K562 (cell line): ENCODE data around the gene PLSCR3. TPM values are rescaled to one million over a fixed set of nuclear protein-coding genes. Genes with fewer than 3 reads are reported as not detected.
A peak's percentile ranks its signal among the peaks of the same experiment; 100 is the strongest.

ENCODE experiments used
- ATAC-seq: fragments of 200-7000 bp; cut with Tn5 transposase; 3 replicates; pipeline ENCODE4 v1.9.1; 2020; ENCODE audit warnings: moderate library complexity
- BruUV-seq: library from RNA; stranded (reverse); fragments of 400-500 nt; replicated peaks from 2 replicates; lab custom pipeline; 2021; lab: Mats Ljungman, UMichigan
- CTCF ChIA-PET: fragments of 300-600 bp; formaldehyde crosslinking; extraction: SDS; loops from one replicate; lab custom pipeline; 2021; ENCODE audit warnings: low intra/inter-chr PET ratio; lab: Yijun Ruan, JAX
- POLR2A ChIA-PET: fragments of 300-600, 350-650 bp; sonication (Branson Sonifier 250); formaldehyde crosslinking; extraction: SDS; loops from one replicate; lab custom pipeline; 2021; ENCODE audit warnings: antibody characterized with exemption, inconsistent platforms; lab: Yijun Ruan, JAX
- DNase-seq, 4 experiments: peaks; one replicate each; pipeline versions ENCODE4 v3.0.0 to v3.0.0-alpha.2; 2011 to 2018; ENCODE audit warnings: low spot score in 3 of 4, mixed read lengths in 3 of 4; ENCODE audit errors: extremely low read depth in 1 of 4
- FAIRE-seq: peaks from 2 replicates; lab custom pipeline; 2011; peaks lifted over from hg19 to GRCh38; lab: Jason Lieb, UNC
- H2AFZ ChIP-seq: 2 replicates; pipeline ENCODE4 v1.6.0; 2011; ENCODE audit warnings: low read depth, low read length, control low read depth, inconsistent platforms
- H3K27ac ChIP-seq: fragments of 200-600 bp; 3 replicates; pipeline ENCODE4 v1.8.0; 2011; ENCODE audit warnings: low read depth, mild to moderate bottlenecking, control low read depth, inconsistent platforms, low read length, moderate library complexity, mixed read lengths; ENCODE audit errors: extremely low read depth
- H3K27me3 ChIP-seq, 2 experiments: fragments of 300-600 bp in 1 of 2; 2 replicates in 1 of 2; 3 replicates in 1 of 2; pipeline versions ENCODE4 v1.6.0 to v1.8.0; 2011; ENCODE audit warnings: inconsistent platforms in 2 of 2, low read length in 2 of 2, mild to moderate bottlenecking in 1 of 2, mixed read lengths in 1 of 2, moderate library complexity in 1 of 2; ENCODE audit not compliant: control insufficient read depth in 2 of 2, insufficient read depth in 2 of 2
- H3K36me3 ChIP-seq: fragments of 300-600 bp; 3 replicates; pipeline ENCODE4 v1.8.0; 2011; ENCODE audit warnings: mild to moderate bottlenecking, low read length, inconsistent platforms; ENCODE audit not compliant: control insufficient read depth, insufficient read depth
- H3K4me1 ChIP-seq, 2 experiments: fragments of 200-600 bp in 1 of 2; replicated peaks in 1 of 2; 2 replicates in 1 of 2; 3 replicates in 1 of 2; pipeline versions ENCODE4 v1.5.1 to v1.8.0; 2011; ENCODE audit warnings: inconsistent platforms in 2 of 2, low read length in 2 of 2, mild to moderate bottlenecking in 1 of 2, mixed read lengths in 1 of 2, moderate library complexity in 1 of 2; ENCODE audit not compliant: control insufficient read depth in 2 of 2, insufficient read depth in 2 of 2
- H3K4me2 ChIP-seq: 2 replicates; pipeline ENCODE4 v1.6.1; 2011; ENCODE audit warnings: low read length, control low read depth, inconsistent platforms, mixed read lengths; ENCODE audit not compliant: insufficient read depth
- H3K4me3 ChIP-seq: fragments of 200-600 bp; sonication (generic), shearing (Covaris generic); 2 replicates; pipeline ENCODE4 v1.5.1; 2016; ENCODE audit warnings: control low read depth, inconsistent platforms
- H3K79me2 ChIP-seq: fragments of 200-600 bp; 3 replicates; pipeline ENCODE4 v1.8.0; 2011; ENCODE audit warnings: low read length, inconsistent platforms; ENCODE audit not compliant: control insufficient read depth, insufficient read depth
- H3K9ac ChIP-seq, 2 experiments: 2 replicates each; pipeline versions ENCODE4 v1.6.0 to v1.6.1; 2011; ENCODE audit warnings: low read depth in 2 of 2, low read length in 2 of 2, control low read depth in 1 of 2, inconsistent platforms in 1 of 2, mild to moderate bottlenecking in 1 of 2, mixed read lengths in 1 of 2; ENCODE audit not compliant: insufficient read depth in 1 of 2
- H3K9me1 ChIP-seq: one replicate; pipeline ENCODE4 v1.6.0; 2011; ENCODE audit warnings: inconsistent platforms, mild to moderate bottlenecking, low read length, moderate library complexity; ENCODE audit not compliant: control insufficient read depth, insufficient read depth
- H3K9me3 ChIP-seq: replicated peaks from 2 replicates; pipeline ENCODE4 v1.5.1; 2011; ENCODE audit warnings: low read depth, low read length, inconsistent platforms; ENCODE audit not compliant: control insufficient read depth, insufficient read depth
- H4K20me1 ChIP-seq: replicated peaks from 2 replicates; pipeline ENCODE4 v1.6.1; 2011; ENCODE audit warnings: low read length, inconsistent platforms, mixed read lengths; ENCODE audit not compliant: control insufficient read depth, insufficient read depth
- DMBX1 ChIP-seq: fragments of 250-450 bp; sonication (Bioruptor Pico); IDR thresholded peaks from 2 replicates; pipeline ENCODE4 v1.8.0; 2022; ENCODE audit warnings: inconsistent platforms, mild to moderate bottlenecking, moderate library complexity, borderline replicate concordance
- EGR1 ChIP-seq: fragments of 450-650 bp; conservative IDR thresholded peaks from 2 replicates; pipeline ENCODE4 v1.6.1; 2017; ENCODE audit warnings: mild to moderate bottlenecking
- FOXJ2 ChIP-seq: fragments of 200-800 bp; sonication (Bioruptor generic); IDR thresholded peaks from 2 replicates; pipeline ENCODE4 v1.6.1; 2016; ENCODE audit warnings: missing genetic modification characterization, missing compliant biosample characterization
- GABPA ChIP-seq: fragments of 200-800 bp; sonication (Bioruptor generic); conservative IDR thresholded peaks from 2 replicates; pipeline ENCODE4 v1.6.1; 2016; ENCODE audit warnings: low read depth, missing genetic modification characterization, missing compliant biosample characterization
- HNRNPK ChIP-seq: fragments of 200-400 bp; formaldehyde crosslinking; IDR thresholded peaks from one replicate; pipeline ENCODE4 v1.6.1; 2018; ENCODE audit warnings: mild to moderate bottlenecking, low read depth, low read length; ENCODE audit not compliant: poor library complexity, severe bottlenecking
- MYC ChIP-seq, 2 experiments: fragments of 250-450 bp in 1 of 2; sonication (Bioruptor Pico) in 1 of 2; IDR thresholded peaks; 2 replicates each; pipeline versions ENCODE4 v1.5.1 to v1.6.1; 2012 to 2021; ENCODE audit warnings: low read depth in 2 of 2, borderline replicate concordance in 1 of 2, improper control_type of control experiment in 1 of 2, low read length in 1 of 2, mild to moderate bottlenecking in 1 of 2, moderate library complexity in 1 of 2
- POLR3G ChIP-seq: IDR thresholded peaks from 2 replicates; pipeline ENCODE4 v1.6.1; 2011; ENCODE audit not compliant: insufficient read length, insufficient replicate concordance; ENCODE audit errors: extremely low read depth
- SP1 ChIP-seq: sonication (generic); formaldehyde crosslinking; IDR thresholded peaks from 2 replicates; pipeline ENCODE4 v1.8.1; 2022; ENCODE audit warnings: mild to moderate bottlenecking, missing genetic modification reagents
- STAG1 ChIP-seq: sonication (generic); formaldehyde crosslinking; IDR thresholded peaks from 2 replicates; pipeline ENCODE4 v1.5.0; 2020; ENCODE audit warnings: missing genetic modification reagents, borderline replicate concordance
- TBL1XR1 ChIP-seq, 2 experiments: IDR thresholded peaks; 2 replicates each; pipeline ENCODE4 v1.6.1; 2012; ENCODE audit warnings: improper control_type of control experiment in 2 of 2, low read length in 2 of 2, mild to moderate bottlenecking in 1 of 2
- TCFL5 ChIP-seq: fragments of 250-450 bp; sonication (Bioruptor Pico); conservative IDR thresholded peaks from 2 replicates; pipeline ENCODE4 v1.6.1; 2021; ENCODE audit warnings: mild to moderate bottlenecking, moderate library complexity, matching md5 sums
- WGBS: fragments of 100-300 bp; shearing (Covaris generic); methylation state at CpG from one replicate; pipeline ENCODE4 v1.1.6; 2016; ENCODE audit warnings: low coverage, mixed read lengths; ENCODE audit not compliant: insufficient coverage; ENCODE audit errors: missing lambda C conversion rate; 5-methylcytosine and 5-hydroxymethylcytosine counted together
- in situ Hi-C: fragments of 300-500 bp; cut with MboI; formaldehyde crosslinking; loops from 4 replicates; pipeline ENCODE4 v1.15.0; 2018; ENCODE audit warnings: inconsistent platforms, mixed read lengths
- intact Hi-C: fragments of 100-400 bp; cut with micrococcal nuclease; formaldehyde crosslinking; loops from 2 replicates; pipeline ENCODE4 v1.14.2; 2022
- polyA plus RNA-seq, 8 experiments: library from polyadenylated mRNA; depleted of rRNA in 4 of 8; stranded (reverse) in 5 of 8; unstranded in 3 of 8; fragments of >200 nt; fragmentation: Nextera tagmentation in 2 of 8; fragmentation: Illumina TruSeq in 1 of 8; extraction: Ambion mirVana in 2 of 8; extraction: Trizol in 1 of 8; gene quantifications; 2 replicates each; pipeline versions ENCODE4 v1.2.1 to v1.2.3, GENCODE V29; 2011 to 2014; ENCODE audit warnings: inconsistent platforms in 1 of 8, missing spikeins in 1 of 8
- total RNA-seq, 7 experiments: library from RNA; depleted of rRNA in 6 of 7; stranded (reverse); fragments of >200 nt in 6 of 7; fragmentation: Illumina TruSeq in 2 of 7; extraction: Trizol in 2 of 7; gene quantifications; 2 replicates each; pipeline versions ENCODE4 v1.2.1 to v1.2.3, GENCODE V29; 2011 to 2021; ENCODE audit warnings: low replicate concordance in 1 of 7
- TF ChIP-seq, protein P1 (sequence below): fragments of 450-650 bp; conservative IDR thresholded peaks from 2 replicates; pipeline ENCODE4 v1.6.1; 2016; ENCODE audit warnings: missing genetic modification characterization, low read depth, mild to moderate bottlenecking, missing compliant biosample characterization, moderate library complexity

The PLSCR3 gene
- total and polyA plus RNA-seq, 9 of the 15 experiments (the other 6 are each of a cell fraction or from before 2014, with no cell fraction given), result 3.2 to 16.8 (median 4.5) TPM

DNA sequence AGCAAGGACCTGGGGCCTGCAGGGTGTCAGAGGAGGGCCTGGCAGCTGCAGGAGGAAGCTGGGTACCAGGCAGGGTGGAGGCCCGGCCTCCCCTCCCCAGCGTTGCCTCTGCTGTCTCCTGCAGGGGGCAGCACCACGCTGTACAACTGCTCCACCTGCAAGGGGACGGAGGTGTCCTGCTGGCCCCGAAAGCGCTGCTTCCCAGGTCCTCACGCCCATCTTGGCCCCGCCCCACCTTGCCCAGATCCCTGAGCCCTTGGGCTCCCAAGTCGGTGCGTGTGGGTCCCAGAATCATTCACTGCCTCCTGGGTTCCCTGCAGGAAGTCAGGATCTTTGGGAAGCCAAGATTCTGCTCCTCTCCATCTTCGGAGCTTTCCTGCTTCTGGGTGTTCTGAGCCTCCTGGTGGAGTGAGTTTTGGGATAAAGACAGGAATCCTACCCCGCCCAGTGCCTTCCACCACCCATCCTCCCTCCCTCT lies 38.2 kb downstream of the PLSCR3 start (continued):
- TF ChIP-seq MYC (IDR thresholded peaks at IDR 0.05; ENCODE audit: low read depth, low read length), result peak; percentile 35; the same call in 1 of the 2 replicates
- no peak for TF ChIP-seq MYC (CRISPR knock-in tag; IDR thresholded peaks at IDR 0.05; ENCODE audit: borderline replicate concordance, low read depth)
- TF ChIP-seq TBL1XR1 (IDR thresholded peaks at IDR 0.05; ENCODE audit: low read length in 2 of 2), result no peak
- TF ChIP-seq SP1 (CRISPR knock-in tag), result peak; percentile 61; the same call in 1 of the 2 replicates
- TF ChIP-seq STAG1 (CRISPR knock-in tag), result peak; percentile 77
- TF ChIP-seq, all 486 proteins: peak for 29

DNA sequence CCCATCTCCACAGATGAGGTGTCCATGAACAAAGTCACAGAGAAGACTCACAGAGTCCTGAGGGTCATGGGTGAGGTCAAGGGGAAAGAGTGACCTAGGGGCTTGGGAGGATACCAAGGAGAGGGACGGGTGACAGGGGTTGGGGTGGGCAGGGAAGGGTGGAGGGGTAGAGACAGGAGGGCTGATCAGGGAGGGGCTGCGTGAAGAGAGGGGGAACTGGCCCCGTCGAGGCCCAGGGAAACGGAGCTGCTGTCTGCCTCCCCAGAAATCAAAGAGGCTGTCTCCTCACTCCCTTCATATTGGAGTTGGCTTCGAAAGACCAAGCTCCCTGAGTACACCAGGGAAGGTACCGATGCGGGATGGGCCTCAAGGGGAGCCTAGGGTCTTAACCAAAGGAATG lies 38.8 kb downstream of the PLSCR3 start:
- in situ Hi-C loops, result loop anchor here (10.0 kb wide), 1 partner anchor 199 kb away; the partner anchor contains the start of gene TNFSF13

More for the DNA sequence above, 38.8 kb downstream of the PLSCR3 start:
- Histone ChIP-seq H3K9me3 (no peaks in the 10 kb centered on the region), H3K9ac (no peak overlapping the region), H2AFZ (no peak overlapping the region), H3K4me3 (no peak overlapping the region), H3K27me3 (no peaks in the 10 kb centered on the region), H4K20me1 (no peaks in the 10 kb centered on the region), H3K36me3 (no peaks in the 10 kb centered on the region), H3K79me2 (peaks cover 8% of the 10 kb centered on the region), H3K4me2 (no peak overlapping the region), H3K27ac (no peak overlapping the region), H3K9me1 (no peaks in the 10 kb centered on the region), H3K4me1 (peaks cover 3 to 43% of the 10 kb centered on the region in 2 experiments; a peak in 3 of 5 replicates)
- WGBS, result no CpG with 5 or more reads among the region's 8 CpGs
- TF ChIP-seq, protein P1, sequence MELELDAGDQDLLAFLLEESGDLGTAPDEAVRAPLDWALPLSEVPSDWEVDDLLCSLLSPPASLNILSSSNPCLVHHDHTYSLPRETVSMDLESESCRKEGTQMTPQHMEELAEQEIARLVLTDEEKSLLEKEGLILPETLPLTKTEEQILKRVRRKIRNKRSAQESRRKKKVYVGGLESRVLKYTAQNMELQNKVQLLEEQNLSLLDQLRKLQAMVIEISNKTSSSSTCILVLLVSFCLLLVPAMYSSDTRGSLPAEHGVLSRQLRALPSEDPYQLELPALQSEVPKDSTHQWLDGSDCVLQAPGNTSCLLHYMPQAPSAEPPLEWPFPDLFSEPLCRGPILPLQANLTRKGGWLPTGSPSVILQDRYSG, result no peak
- no peak for TF ChIP-seq FOXJ2 (tag)
- no peak for TF ChIP-seq EGR1
- no peak for TF ChIP-seq HNRNPK
- no peak for TF ChIP-seq GABPA (tag)
- TF ChIP-seq POLR3G, result no peak
- no peak for TF ChIP-seq DMBX1
- TF ChIP-seq TCFL5, result no peak
- no peak for DNase-seq
- ATAC-seq, result no peak
- BruUV-seq, result no TSS peak
- FAIRE-seq, result no peak
- intact Hi-C loops, result loop anchor here (5.0 kb wide), 2 partner anchors 147 to 207 kb away; partner anchors contain the start of gene SENP3
- ChIA-PET CTCF (interaction anchor here (0.7 to 1.7 kb wide), 2 partner anchors 127 to 204 kb away, joined by 5 to 9 read pairs; no protein-coding TSS in a partner anchor), POLR2A (interaction anchor here (0.6 to 1.0 kb wide), 4 partner anchors 25 to 231 kb away, joined by 3 to 4 read pairs (median 4); no protein-coding TSS in a partner anchor)
